Non-pigmented ciliary epithelial cell (primary cell): ENCODE measurements around the gene ZFAND3.

Source experiments
- DNase-seq: peaks from one replicate; pipeline ENCODE4 v3.0.0-alpha.2; 2010; ENCODE audit warnings: low read depth

ZFAND3 gene

GRCh38 chr6:38154731-38155130 lies 335.2 kb downstream of the ZFAND3 start:
- no peak for DNase-seq

DNA sequence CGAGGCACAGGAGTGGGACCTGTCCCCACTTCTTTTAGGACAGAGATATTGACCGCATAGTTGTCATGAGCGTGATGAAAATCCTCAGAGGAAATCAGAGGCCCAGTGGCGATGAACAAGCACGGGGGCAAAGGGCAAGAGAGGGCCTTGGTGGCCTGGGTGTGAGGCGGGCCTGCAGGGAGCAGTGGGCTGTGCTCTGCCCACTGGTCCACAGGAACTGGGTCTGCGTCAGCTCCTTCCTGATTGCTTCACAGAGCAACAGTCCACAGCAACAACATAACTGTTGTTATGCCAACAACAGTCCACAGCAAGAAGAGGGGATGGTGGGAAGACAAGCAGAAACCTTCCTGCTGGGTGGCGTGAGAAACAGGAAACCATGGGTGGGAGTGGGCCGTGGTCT lies 335.6 kb downstream of the ZFAND3 start:
- no peak for DNase-seq

DNA sequence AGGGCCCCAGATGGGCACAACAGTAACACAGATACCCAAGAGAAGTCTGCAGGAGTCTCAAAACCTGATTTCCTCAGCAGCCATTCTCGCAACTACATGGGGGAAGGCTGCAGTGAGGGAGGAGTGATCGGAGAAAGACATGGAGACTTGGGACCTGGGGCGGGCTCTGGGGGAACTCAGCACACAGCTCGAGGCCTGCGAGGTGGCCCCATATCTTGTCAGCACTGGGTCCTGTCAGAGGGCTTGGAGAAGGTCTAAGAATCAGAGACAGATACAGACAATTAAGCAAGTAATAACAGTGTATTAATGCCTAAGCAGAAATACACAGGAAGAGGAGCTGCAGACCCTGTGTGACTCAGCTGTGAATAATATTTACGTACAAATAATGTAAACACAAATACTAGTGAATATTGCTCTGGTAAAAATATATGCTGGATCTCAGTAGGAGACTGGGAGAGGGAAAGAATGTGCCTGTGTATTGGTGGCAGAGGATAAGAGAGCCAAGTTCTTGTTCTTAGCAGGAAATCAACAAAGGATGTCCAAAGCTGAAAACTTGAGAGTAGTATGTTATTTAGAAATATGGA lies 336.2 kb downstream of the ZFAND3 start:
- DNase-seq: no peak

- no peak for DNase-seq
Observed at GRCh38 chr6:38156818-38157565, 337.5 kb downstream of the ZFAND3 start.

- DNase-seq: no peak
Observed at GRCh38 chr6:38157905-38158304, 338.4 kb downstream of the ZFAND3 start.

- DNase-seq: no peak
Observed at GRCh38 chr6:38158762-38159350, 339.3 kb downstream of the ZFAND3 start.

DNA sequence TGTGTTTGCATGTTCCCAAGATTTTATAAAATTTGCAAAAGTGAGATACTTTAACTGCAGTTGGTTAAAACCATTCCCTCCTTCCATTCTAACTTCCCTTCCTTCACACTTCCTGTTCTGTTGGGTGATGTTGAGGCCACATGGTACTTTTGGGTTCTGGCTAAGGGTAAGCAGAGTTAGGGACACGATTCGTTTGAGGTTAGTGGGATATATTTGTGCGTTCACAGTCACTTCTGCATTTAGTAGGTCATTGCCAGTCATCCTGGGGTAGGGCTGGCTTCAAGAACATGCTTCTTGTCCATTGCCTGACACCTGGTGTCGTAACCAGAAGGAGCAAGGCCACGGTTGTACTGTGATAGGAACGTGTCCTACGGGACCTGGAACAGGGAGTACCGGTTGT lies 340.1 kb downstream of the ZFAND3 start:
- DNase-seq: no peak

- DNase-seq: no peak
Observed at GRCh38 chr6:38160831-38161230, 341.3 kb downstream of the ZFAND3 start.

DNA sequence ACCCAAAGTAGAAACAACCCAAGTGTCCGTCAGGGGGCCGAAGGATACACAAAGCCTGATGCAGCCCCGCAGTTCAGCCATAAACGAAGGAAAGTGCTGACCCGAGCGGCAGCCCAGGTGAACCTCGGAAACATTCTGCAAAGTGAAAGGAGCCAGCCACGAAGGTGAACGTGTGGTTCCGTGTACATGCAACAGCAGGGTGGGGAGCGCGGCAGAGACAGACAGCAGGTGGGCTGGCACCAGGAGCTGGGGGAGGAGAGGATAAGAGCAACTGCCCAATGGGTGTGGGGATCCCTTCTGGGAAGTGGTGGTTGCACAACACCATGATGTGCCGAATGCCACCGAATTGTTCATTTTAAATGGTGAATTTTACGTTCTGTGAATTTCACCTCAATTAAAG lies 341.8 kb downstream of the ZFAND3 start:
- no peak for DNase-seq

DNA sequence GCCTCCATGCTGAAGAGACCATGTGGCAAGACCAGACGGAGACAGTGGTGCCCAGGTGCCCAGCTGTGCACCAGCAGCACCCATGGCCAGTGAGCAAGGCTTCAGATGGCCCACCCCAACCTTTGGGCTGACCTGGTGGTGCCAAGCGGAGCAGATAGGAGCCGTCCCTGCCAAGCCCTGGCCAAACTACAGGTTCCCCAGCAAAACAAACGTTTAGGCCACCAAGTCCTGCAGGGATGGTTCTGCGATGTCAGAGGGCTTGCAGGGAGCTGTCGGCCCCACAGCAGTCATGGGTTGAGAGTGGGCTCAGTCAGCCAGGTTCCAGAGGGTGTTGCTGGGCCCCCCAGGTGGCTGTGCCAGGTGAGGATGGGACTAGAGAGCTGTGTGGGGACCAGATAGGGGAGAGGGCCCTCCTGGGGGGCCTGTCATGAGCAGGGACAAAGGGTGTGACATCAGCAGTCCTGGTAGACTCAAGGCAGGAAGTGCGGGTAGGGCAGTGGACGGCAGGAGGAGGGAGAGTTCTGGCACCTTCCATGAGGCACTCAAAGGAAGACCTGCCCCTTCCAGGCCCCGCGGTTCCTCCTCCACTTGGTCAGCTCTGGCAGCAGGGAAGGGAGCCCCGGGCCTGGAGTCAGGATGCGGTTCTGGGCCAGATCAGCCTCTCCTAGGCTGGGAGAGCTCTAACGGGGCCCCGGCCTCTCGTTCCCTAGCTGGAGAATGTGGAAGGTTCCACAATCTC lies 342.4 kb downstream of the ZFAND3 start:
- DNase-seq: no peak

DNA sequence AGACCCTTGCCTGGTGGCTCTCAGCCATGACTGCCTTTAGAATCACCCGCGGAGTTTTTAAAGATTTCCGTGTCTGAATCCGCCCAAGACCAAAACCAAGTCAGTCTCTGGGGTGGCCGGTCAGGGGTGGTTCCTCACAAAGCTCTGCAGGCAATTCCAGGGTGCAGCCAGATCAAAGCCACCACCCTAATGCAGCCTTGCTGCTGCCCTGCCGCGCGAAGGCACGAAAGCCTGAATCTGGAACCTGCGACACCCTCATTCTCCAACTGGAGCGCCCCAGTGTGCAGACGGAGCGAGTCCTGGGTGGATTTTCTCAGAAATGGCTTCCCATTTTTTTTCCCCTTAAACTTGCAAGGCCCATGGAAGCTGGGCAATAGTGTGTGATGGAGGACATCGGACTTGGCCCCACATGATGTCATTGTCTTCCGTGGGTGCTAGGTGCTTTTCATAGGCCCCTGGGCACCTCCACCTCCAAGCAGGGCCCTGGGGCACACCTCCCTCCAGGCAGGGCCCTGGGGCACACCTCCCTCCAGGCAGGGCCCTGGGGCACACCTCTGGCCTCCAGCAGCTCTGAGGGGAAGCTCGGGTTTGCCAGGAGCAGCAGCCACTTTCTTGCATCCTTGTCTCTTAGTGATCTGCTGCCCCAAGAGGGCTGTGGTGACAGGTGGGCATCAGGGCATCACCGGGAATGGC lies 343.1 kb downstream of the ZFAND3 start:
- DNase-seq: no peak

- no peak for DNase-seq
Observed at GRCh38 chr6:38163186-38164130, 343.9 kb downstream of the ZFAND3 start.

GRCh38 chr6:38164131-38164481 lies 344.6 kb downstream of the ZFAND3 start:
- no peak for DNase-seq

- no peak for DNase-seq
Observed at GRCh38 chr6:38164671-38165108, 345.2 kb downstream of the ZFAND3 start.

DNA sequence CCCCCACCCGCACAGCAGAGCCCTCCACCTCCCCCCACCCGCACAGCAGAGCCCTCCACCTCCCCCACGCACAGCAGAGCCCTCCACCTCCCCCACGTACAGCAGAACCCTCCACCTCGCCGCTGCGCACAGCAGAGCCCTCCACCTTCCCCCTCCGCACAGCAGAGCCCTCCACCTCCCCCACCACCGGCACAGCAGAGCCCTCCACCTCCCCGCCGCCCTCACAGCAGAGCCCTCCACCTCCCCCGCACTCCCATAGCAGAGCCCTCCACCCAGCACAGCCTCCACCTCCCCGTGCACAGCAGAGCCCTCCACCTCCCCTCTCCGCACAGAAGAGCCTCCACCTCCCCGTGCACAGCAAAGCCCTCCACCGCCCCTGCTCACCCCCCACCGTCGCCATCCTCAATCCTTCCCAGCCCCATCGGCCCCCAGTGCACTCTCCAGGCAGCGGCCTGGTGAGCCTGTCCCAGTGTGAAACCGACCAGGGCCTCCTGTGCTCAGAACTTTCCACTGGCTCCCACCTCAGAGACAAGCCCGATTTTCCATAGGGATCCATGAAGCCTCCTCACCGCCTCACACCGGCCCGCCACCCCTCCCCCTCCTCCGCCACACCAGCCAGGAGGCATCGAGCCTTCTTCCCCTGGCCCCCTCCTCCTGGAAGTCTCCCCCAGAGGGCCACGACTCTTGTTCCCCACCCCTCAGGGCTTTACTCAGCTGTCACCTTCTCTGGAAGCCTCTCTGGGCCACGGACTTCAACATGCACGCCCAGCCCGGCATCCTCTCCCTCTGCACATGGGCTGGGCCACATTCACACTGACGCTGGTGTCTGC lies 347.1 kb downstream of the ZFAND3 start:
- no peak for DNase-seq

- no peak for DNase-seq
Observed at GRCh38 chr6:38167598-38167997, 348.1 kb downstream of the ZFAND3 start.

GRCh38 chr6:38168126-38168525 lies 348.6 kb downstream of the ZFAND3 start:
- DNase-seq: no peak

DNA sequence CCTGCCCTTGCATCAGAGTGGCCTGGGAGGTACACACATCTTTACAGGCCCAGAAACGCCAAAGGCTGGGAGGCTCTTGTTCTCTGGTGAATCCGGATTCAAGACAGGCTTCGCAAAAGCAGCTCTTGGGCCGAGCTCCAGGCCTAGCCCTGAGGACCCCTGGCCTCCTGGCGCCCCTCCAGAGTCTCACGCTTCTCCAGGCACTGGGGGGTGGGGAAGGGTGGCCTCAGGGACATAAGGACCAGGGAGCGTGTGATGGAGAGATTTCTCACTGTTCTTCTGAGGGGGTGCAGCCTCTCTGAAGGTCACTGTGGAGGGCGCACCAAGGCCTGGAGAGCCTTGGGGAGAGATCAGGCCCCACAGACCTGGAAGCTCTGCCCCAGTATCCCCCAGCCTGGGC lies 349.2 kb downstream of the ZFAND3 start:
- no peak for DNase-seq

- no peak for DNase-seq
Observed at GRCh38 chr6:38169221-38169976, 349.9 kb downstream of the ZFAND3 start.
